Mucosa of descending colon (tissue), 3 donors: ENCODE results near the gene RARG. TPM values are rescaled to one million over a fixed set of nuclear protein-coding genes. Genes with fewer than 3 reads are reported as not detected.

ENCODE experiments used
- ATAC-seq: fragments of 200-7000 bp; cut with Tn5 transposase; one replicate; pipeline ENCODE4 v1.9.1; 2020; ENCODE audit warnings: mild to moderate bottlenecking, moderate library complexity
- DNase-seq, 3 donors: peaks; one replicate each; pipeline ENCODE4 v3.0.0-alpha.2; 2020
- H3K36me3 ChIP-seq: fragments of 200-600 bp; one replicate; pipeline ENCODE4 v1.8.0; 2021; ENCODE audit warnings: low read depth, mild to moderate bottlenecking
- H3K4me1 ChIP-seq: fragments of 200-600 bp; one replicate; pipeline ENCODE4 v1.8.0; 2021; ENCODE audit warnings: low read depth, mild to moderate bottlenecking
- H3K4me3 ChIP-seq: fragments of 200-600 bp; one replicate; pipeline ENCODE4 v1.8.0; 2021; ENCODE audit warnings: mild to moderate bottlenecking
- H3K9me3 ChIP-seq: fragments of 200-600 bp; one replicate; pipeline ENCODE4 v1.8.0; 2021; ENCODE audit warnings: mild to moderate bottlenecking
- intact Hi-C, 2 donors: fragments of 100-400 bp; cut with DNase I in 1 of 2; cut with micrococcal nuclease in 1 of 2; formaldehyde crosslinking; loops; one replicate each; pipeline versions ENCODE4 v1.11.0 to v1.11.1; 2022; cut with DNase I, micrococcal nuclease
- total RNA-seq, 3 donors: library from RNA; stranded (reverse); fragmentation: NEBNext Ultra II Directional in 2 of 3; extraction: Animal tissue kit (Norgen Biotek cat#: 25700) in 2 of 3; gene quantifications; one replicate each; pipeline versions ENCODE4 v1.2.1 to v1.2.4, GENCODE V29; 2021 to 2023
- TF ChIP-seq, protein P1 (sequence below): fragments of 200-600 bp; IDR thresholded peaks from one replicate; pipeline ENCODE4 v1.8.0; 2022; ENCODE audit warnings: antibody characterized with exemption, mild to moderate bottlenecking
- donor health status: DM: no; HTN: no; CAD: no; lungs with moderate emphysema.
- donor health status: DM: no; HTN: no; CAD: no.
- donor health status: DM: no; HTN: yes; CAD: no.

The RARG gene
- total RNA-seq, 3 donors from 2014 or later = 10.7 to 35.3 (median 16.9) TPM

DNA sequence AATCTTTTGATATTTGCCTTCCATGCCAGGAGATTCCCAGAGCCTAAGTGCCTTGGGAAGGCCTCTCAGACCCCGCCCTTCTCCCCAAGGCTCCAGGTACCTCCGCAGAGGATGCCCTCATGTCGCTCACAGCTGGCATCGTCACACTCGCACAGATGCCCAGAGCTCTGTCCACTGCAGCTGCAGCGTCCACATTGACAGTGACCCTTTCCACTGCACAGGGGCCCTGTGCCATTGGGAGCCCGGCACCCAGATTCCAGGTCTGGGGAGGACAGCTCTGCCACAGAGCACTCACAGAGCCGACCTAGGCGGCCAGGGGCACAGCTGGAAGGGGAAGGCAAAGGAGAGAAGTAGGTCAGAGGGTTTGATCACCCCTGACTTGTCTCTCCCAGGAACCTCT is 39.0 kb downstream of the RARG start:
- TF ChIP-seq, protein P1, sequence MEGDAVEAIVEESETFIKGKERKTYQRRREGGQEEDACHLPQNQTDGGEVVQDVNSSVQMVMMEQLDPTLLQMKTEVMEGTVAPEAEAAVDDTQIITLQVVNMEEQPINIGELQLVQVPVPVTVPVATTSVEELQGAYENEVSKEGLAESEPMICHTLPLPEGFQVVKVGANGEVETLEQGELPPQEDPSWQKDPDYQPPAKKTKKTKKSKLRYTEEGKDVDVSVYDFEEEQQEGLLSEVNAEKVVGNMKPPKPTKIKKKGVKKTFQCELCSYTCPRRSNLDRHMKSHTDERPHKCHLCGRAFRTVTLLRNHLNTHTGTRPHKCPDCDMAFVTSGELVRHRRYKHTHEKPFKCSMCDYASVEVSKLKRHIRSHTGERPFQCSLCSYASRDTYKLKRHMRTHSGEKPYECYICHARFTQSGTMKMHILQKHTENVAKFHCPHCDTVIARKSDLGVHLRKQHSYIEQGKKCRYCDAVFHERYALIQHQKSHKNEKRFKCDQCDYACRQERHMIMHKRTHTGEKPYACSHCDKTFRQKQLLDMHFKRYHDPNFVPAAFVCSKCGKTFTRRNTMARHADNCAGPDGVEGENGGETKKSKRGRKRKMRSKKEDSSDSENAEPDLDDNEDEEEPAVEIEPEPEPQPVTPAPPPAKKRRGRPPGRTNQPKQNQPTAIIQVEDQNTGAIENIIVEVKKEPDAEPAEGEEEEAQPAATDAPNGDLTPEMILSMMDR = no peak
- no peak for DNase-seq
- Histone ChIP-seq H3K9me3 (no peaks in the 10 kb centered on the region), H3K36me3 (no peaks in the 10 kb centered on the region), H3K4me3 (no peak overlapping the region), H3K4me1 (peaks cover 6% of the 10 kb centered on the region)
- intact Hi-C loops = loop anchor here in 1 of 2 donors (10.0 kb wide), 1 partner anchor 128 kb away; no protein-coding TSS in a partner anchor
- no peak for ATAC-seq

DNA sequence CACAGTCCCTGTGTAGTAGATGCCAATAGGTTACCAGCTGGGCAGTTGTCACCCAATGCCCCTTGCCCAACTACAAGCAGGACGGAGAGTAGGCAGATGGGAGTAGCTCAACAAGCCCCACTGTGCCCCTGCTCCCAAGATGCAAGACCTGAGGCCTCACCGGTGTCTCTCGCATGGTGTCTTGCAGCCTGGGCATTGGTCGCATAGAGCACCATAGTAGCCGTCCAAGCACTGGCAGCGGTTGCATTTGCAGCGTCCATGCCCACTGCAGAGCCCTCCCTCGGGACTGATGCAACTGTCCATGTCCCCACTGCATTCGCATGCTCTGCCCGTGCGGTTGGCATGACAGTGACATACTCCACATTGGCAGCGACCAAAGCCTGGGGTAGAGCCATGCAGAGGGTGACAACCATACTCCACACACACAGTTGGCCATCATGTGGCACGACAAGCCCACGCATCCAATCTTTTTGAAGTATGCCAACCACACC is 39.4 kb downstream of the RARG start:
- Histone ChIP-seq H3K4me3 (no peak overlapping the region), H3K4me1 (peaks cover 2% of the 10 kb centered on the region), H3K9me3 (no peaks in the 10 kb centered on the region), H3K36me3 (no peaks in the 10 kb centered on the region)
- TF ChIP-seq, protein P1 = no peak
- DNase-seq (no peak), ATAC-seq (no peak)
- intact Hi-C loops = loop anchor here in 1 of 2 donors (10.0 kb wide), 1 partner anchor 128 kb away; no protein-coding TSS in a partner anchor

DNA sequence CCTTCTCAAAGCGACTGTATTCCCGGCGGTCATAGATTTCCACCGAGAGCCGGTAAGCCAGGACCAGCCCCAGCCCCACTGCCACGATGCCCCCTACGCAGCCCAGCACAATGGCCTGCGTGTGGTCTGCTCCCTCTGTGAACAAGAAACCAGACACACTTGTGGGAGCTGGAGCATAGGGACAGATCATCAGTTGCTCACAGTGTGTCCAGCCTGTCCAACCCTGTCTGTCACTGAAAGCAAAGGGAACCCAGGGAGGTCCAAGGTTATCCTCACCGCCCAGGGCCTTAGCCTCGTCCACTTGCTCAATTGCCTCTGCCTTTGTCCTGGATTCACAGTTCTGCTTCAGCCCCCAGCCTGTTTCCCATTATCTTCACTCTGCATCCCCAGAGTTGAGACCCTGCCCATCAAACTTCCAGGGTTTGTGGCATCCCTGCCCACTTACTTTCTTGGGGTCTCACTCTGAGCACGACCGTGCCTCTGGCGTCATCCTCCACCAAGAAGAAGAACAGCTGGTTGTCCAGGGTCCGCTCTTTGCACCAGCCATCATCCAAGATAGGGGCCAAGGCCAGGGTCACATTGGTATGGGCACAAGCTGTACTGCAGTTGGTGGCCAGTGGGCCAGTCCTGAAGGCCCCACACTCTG is 40.0 kb downstream of the RARG start:
- no peak for ATAC-seq
- H3K4me3 ChIP-seq = no peak overlapping the region
- intact Hi-C loops = loop anchor here in 1 of 2 donors (10.0 kb wide), 1 partner anchor 127 kb away; no protein-coding TSS in a partner anchor
- DNase-seq = no peak
- H3K9me3 ChIP-seq = no peaks in the 10 kb centered on the region
- TF ChIP-seq, protein P1 = no peak
- H3K4me1 ChIP-seq = no peaks in the 10 kb centered on the region
- peaks cover under 1% of the 10 kb centered on the region for H3K36me3 ChIP-seq

DNA sequence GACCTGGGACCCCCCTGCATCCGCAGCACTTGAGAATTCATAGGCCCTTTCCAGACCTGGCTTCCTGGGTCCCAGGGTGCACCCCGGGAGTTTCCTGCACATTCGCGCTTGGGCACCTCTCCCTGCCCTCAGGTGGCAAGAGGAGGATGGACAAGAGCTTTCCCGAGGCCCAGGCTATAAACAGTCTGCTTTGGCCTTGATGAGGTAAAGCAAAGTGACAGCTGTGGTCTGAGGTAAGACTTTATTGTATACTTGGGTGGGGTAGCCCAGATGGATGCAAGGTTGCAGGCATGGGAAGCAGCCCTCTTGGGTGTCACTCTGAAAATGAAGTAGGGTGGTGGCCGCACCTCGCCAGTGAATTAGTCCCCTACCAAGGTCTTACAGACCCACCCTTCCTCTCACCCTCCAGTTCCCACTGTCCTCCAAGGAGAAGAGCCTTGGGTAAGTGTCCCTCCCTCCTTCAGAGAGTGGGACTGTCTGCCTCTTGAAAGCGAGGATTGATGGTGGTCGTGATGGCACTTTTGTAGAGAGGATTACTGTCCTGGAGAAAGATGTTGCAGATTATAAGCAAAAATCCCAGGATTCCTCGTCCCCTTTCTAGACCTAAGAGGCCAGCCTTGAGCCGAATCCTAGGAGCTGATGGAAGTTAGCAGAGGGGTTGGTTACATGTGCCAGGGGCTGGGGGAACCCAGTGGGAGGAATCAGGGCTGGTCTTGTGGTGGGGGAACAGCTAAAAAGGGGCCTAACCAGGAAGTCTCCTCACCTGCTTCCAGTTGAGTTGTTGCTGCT is 40.7 kb downstream of the RARG start:
- no peak for DNase-seq
- TF ChIP-seq, protein P1 = no peak
- Histone ChIP-seq H3K36me3 (peaks cover 5% of the 10 kb centered on the region), H3K9me3 (no peaks in the 10 kb centered on the region), H3K4me1 (no peaks in the 10 kb centered on the region), H3K4me3 (no peak overlapping the region)
- ATAC-seq = no peak
- intact Hi-C loops = loop anchor here in 1 of 2 donors (10.0 kb wide), 1 partner anchor 126 kb away; no protein-coding TSS in a partner anchor

DNA sequence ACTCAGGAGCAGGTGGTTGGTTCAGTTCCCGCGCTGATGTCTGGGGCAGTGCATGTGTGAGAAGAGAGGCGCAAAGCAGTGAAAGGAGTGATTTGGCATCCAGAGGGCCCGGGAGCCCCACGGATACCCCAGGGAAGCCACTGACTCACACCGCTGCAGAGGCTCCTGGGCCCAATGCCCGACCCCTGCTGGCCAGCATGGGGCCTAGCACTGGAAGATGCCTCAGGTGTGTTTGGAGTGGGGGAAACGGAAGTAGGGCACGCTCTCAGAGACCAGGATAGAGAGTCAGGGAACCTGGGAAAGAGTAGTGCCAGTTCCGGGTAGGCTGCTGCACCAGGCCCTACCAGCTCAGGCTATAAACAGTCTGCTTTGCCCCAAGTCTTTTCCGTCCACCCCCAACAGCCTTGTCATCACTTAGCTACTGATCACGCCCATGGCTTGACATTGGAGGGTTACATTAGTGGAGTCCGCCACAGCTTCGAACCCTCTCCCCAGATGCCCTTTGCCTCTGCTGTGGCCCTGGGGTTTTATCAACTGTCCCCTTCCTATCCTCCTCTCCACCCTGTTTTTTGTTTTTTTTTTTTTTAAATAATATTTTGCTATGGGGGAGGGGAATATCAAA is 41.8 kb downstream of the RARG start:
- peak; percentile 89 for ATAC-seq
- Histone ChIP-seq H3K4me1 (no peaks in the 10 kb centered on the region), H3K9me3 (no peaks in the 10 kb centered on the region), H3K36me3 (peaks cover 5% of the 10 kb centered on the region), H3K4me3 (no peak overlapping the region)
- peak; percentile 46 to 71 (median 66) for DNase-seq
- intact Hi-C loops = loop anchor here in 1 of 2 donors (10.0 kb wide), 1 partner anchor 125 kb away; no protein-coding TSS in a partner anchor
- TF ChIP-seq, protein P1 = peak; percentile 23
